ENCODE results near the gene C6orf118. TPM values are rescaled to one million over a fixed set of nuclear protein-coding genes. Genes with fewer than 3 reads are reported as not detected.

Gene C6orf118
- total and polyA plus RNA-seq, 2 of the 8 experiments (the other 6 are each of a cell fraction or from before 2014, with no cell fraction given), result 0.35 to 0.58 TPM

DNA sequence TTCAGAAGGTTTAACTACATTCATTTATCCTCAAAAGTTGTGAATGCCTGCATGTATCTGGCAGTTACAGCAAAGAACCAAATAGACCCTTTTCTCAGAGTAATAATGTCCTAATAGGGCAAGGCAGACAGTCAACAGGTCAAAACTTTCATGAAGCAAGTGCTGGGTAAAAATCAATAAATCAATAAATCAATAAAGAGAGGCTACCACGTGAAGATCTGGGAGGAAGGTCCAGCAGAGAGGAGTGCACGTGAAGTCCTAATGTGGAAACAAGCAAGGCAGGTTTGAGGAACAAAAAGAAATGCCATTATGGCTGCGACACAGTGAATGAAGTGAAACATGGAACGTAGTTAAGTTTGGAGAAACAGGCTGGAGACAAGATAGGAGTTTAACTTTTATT lies 36.3 kb upstream of the C6orf118 start (continued):
- TF ChIP-seq SP2 (IDR thresholded peaks at IDR 0.05; ENCODE audit: low read length) (no peak), SIX5 (IDR thresholded peaks at IDR 0.05; ENCODE audit: low read depth, low read length) (no peak), CBX8 (IDR thresholded peaks at IDR 0.05; ENCODE audit: borderline replicate concordance, low read depth, low read length) (no peak)
